IPS-18a (cell line): ENCODE data around the gene SCN3B.

Source experiments
- H3K27ac ChIP-seq: one replicate; pipeline ENCODE4 v1.5.1; 2013; ENCODE audit warnings: low read length
- H3K27me3 ChIP-seq: one replicate; pipeline ENCODE4 v1.6.1; 2013; ENCODE audit warnings: mild to moderate bottlenecking, low read length; ENCODE audit not compliant: control insufficient read depth, insufficient read depth
- H3K36me3 ChIP-seq: one replicate; pipeline ENCODE4 v1.6.1; 2013; ENCODE audit warnings: low read depth, low read length; ENCODE audit not compliant: control insufficient read depth
- H3K4me1 ChIP-seq: one replicate; pipeline ENCODE4 v1.6.1; 2013; ENCODE audit warnings: low read depth, low read length; ENCODE audit not compliant: control insufficient read depth
- H3K4me3 ChIP-seq: one replicate; pipeline ENCODE4 v1.5.1; 2013; ENCODE audit warnings: low read length
- H3K9ac ChIP-seq: one replicate; pipeline ENCODE4 v1.6.1; 2013; ENCODE audit warnings: mild to moderate bottlenecking, low read length, moderate library complexity
- H3K9me3 ChIP-seq: one replicate; pipeline ENCODE4 v1.6.1; 2013; ENCODE audit warnings: low read depth, low read length; ENCODE audit not compliant: control insufficient read depth

Gene SCN3B

DNA sequence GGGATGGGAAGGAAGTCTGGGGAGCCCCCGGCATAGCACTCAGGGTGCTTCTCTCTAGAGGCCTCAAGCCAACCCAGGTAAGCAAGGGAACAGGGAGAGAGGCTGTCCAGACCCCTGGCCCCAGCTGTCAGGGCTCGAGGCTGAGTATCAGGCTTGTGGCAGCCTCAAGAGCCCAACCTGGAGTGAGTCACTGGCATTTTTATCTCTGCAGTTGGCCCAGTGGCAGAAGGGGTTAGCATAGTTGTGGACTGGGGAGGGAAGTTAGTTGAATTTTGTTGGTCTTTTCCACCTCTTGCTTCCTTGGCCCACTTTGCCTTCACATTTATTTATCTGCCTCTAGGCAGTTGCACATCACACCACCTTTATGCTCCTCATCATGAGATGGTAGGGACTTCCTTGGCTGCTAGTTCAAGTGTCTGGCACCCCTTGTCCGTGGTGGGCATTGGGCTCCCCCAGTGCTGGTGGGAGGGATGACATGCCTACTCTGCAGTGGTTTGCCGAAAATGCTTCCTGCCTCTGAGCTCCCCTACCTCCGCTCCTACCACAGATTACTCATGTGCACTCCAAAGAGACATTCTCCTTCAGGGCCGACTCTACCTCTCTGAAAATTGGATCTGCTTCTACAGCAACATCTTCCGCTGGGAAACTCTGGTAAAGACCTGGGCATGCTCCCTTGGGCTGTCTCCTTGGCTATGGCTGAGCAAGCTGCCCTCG is 60.1 kb downstream of the SCN3B start:
- H3K4me1 ChIP-seq: no peaks in the 10 kb centered on the region
- H3K27ac ChIP-seq: no peak overlapping the region
- H3K9ac ChIP-seq: no peak overlapping the region
- H3K9me3 ChIP-seq: no peaks in the 10 kb centered on the region
- no peaks in the 10 kb centered on the region for H3K36me3 ChIP-seq
- H3K27me3 ChIP-seq: no peaks in the 10 kb centered on the region
- no peak overlapping the region for H3K4me3 ChIP-seq

DNA sequence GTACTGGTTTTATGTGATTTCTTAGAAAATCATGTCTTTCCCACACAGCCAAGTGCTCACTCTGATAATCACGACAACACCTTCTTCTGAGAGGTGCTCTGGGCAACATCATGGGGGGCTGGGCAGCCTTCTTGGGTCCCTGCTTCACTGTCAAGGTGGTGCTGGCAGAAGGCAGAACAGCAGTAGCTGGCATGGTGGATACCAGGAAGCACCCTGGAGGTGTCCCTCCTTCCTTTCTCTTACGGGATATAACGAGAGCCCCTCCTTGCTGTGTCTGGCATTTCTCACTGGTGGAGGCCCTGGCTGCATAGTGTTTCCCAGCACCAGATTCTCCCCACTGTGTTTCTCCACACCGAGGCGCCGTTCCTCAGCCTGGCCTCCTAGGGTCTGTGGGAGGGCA is 60.9 kb downstream of the SCN3B start:
- H3K9me3 ChIP-seq: no peaks in the 10 kb centered on the region
- no peak overlapping the region for H3K4me3 ChIP-seq
- H3K9ac ChIP-seq: no peak overlapping the region
- H3K36me3 ChIP-seq: no peaks in the 10 kb centered on the region
- H3K27me3 ChIP-seq: no peaks in the 10 kb centered on the region
- no peaks in the 10 kb centered on the region for H3K4me1 ChIP-seq
- no peak overlapping the region for H3K27ac ChIP-seq

DNA sequence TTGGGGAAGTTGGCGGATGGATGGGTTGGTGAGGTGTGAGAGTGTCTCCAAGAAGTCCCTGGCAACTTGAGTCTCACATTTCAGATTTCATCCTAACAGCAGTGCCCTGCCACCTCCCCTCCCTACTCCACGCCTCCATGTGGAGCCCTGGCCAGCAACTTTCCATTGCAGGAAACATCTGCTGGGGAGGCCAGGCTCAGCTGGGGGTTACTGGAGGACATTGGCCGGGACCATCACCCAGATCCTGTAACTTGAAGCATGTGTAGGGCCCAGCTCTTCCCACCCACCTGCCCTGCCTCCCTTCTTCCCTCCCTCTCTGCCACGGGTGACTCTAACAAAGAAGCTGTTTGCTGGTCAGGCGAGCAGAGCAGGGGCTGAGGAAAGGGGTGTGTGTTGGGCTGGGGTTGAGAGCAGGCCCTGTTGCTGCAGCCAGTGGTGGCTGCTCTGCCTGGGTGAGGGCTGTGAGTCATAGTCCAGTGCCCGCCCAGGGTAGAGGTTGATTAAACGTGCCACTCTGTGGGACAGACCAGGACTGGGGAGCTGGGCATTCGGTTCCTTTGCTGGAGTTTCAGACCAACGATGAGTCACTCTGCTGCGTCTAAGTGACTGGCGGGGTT is 64.0 kb downstream of the SCN3B start:
- no peaks in the 10 kb centered on the region for H3K27me3 ChIP-seq
- H3K9me3 ChIP-seq: no peaks in the 10 kb centered on the region
- H3K36me3 ChIP-seq: no peaks in the 10 kb centered on the region
- no peak overlapping the region for H3K27ac ChIP-seq
- no peak overlapping the region for H3K4me3 ChIP-seq
- H3K4me1 ChIP-seq: no peaks in the 10 kb centered on the region
- no peak overlapping the region for H3K9ac ChIP-seq

GRCh38 chr11:123588864-123589262 is 65.6 kb downstream of the SCN3B start:
- no peaks in the 10 kb centered on the region for H3K36me3 ChIP-seq
- no peaks in the 10 kb centered on the region for H3K27me3 ChIP-seq
- H3K9me3 ChIP-seq: no peaks in the 10 kb centered on the region
- no peak overlapping the region for H3K4me3 ChIP-seq
- H3K27ac ChIP-seq: no peak overlapping the region
- H3K9ac ChIP-seq: no peak overlapping the region
- no peaks in the 10 kb centered on the region for H3K4me1 ChIP-seq

- H3K9me3 ChIP-seq: no peaks in the 10 kb centered on the region
- H3K4me3 ChIP-seq: no peak overlapping the region
- no peak overlapping the region for H3K9ac ChIP-seq
- no peaks in the 10 kb centered on the region for H3K27me3 ChIP-seq
- H3K27ac ChIP-seq: no peak overlapping the region
- no peaks in the 10 kb centered on the region for H3K36me3 ChIP-seq
- H3K4me1 ChIP-seq: no peaks in the 10 kb centered on the region
Observed at GRCh38 chr11:123588117-123588863, 66.1 kb downstream of the SCN3B start.

DNA sequence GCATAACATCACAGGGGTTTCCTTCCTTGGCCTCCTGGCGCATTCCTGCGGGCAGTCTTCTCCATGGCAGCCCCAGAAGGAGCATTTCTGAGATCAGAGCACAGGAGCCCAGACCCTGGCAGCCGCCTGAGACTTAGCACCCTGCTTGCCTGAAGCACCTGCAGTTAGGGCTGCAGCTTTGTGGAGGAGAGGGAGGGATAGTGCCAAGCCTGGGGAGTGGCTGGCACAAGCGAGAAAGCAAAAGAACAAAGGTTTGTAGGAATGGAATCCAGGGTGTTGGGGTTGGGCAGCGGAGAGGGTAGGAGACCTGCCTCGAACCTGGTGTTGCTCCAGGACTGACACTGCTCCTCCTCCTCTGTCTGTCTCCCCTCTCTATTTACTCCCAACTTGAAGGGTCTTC is 66.9 kb downstream of the SCN3B start:
- no peak overlapping the region for H3K4me3 ChIP-seq
- no peaks in the 10 kb centered on the region for H3K27me3 ChIP-seq
- H3K27ac ChIP-seq: no peak overlapping the region
- H3K9ac ChIP-seq: no peak overlapping the region
- H3K36me3 ChIP-seq: no peaks in the 10 kb centered on the region
- no peaks in the 10 kb centered on the region for H3K4me1 ChIP-seq
- H3K9me3 ChIP-seq: no peaks in the 10 kb centered on the region

GRCh38 chr11:123587044-123587443 is 67.4 kb downstream of the SCN3B start:
- Histone ChIP-seq H3K27me3 (no peaks in the 10 kb centered on the region), H3K4me1 (no peaks in the 10 kb centered on the region), H3K9me3 (no peaks in the 10 kb centered on the region), H3K4me3 (no peak overlapping the region), H3K27ac (no peak overlapping the region), H3K9ac (no peak overlapping the region), H3K36me3 (no peaks in the 10 kb centered on the region)

DNA sequence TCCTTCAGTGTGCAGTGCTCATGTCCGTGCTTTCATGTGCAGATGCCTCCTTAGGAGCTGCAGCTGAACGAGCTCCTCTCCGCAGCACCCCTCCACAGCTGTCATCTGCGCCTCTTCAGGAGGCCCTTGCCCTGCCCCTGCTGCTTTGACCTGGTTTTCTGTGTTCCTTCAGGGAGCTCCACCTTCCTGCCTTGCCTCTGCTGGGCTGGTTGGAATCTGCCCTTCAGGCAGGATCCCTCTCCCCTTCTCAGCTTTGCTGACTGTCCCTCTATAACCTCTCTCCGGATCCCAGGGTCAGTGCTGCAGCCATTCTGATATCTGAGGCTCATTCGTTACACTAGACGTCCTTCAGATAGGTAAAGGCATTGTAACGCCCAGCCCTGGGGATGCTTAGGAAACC is 67.9 kb downstream of the SCN3B start:
- Histone ChIP-seq H3K36me3 (no peaks in the 10 kb centered on the region), H3K27ac (no peak overlapping the region), H3K9me3 (no peaks in the 10 kb centered on the region), H3K9ac (no peak overlapping the region), H3K4me1 (no peaks in the 10 kb centered on the region), H3K4me3 (no peak overlapping the region), H3K27me3 (no peaks in the 10 kb centered on the region)

DNA sequence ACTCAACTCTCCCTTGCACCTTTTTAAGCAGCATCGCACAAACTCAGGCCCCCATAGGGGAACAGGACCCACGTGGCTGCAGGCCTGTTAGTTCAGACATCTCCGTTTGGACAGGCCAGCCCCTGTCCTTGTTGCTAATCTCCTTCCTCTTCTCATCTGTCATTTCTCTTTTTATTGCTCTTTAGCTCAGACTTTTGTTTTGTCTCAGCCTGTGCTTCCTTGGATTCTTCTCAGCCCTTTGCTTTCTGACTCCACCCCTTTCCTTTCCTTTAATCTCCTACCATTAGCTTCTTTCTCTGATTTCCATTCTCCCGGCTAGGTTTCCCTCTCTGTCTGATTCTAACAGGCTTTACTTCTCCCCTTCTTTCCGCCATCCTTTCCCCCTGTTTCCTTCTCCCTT is 68.7 kb downstream of the SCN3B start:
- H3K4me3 ChIP-seq: no peak overlapping the region
- H3K4me1 ChIP-seq: peaks cover 5% of the 10 kb centered on the region
- no peak overlapping the region for H3K27ac ChIP-seq
- H3K36me3 ChIP-seq: no peaks in the 10 kb centered on the region
- no peaks in the 10 kb centered on the region for H3K9me3 ChIP-seq
- no peaks in the 10 kb centered on the region for H3K27me3 ChIP-seq
- H3K9ac ChIP-seq: no peak overlapping the region

DNA sequence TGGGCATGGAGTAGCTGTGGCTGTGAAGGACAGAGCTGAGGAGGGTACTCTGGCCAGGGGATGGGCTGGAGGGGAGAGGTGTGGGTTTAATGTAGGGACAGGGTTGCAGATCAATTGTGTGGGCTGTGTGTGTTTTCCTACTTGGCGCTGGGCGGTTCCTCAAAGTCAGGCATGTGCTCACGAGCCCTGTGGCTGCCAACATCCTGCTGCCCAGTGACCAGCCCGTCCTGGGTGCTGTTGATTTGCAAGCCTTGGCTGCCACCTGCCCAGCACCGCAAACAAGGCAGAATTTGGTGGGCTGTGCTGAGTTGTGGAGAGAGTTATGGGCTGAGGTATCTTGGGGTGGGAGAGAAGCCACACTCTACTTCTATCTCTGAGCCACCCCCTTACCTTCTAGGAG is 69.2 kb downstream of the SCN3B start:
- Histone ChIP-seq H3K4me3 (no peak overlapping the region), H3K27ac (no peak overlapping the region), H3K4me1 (peaks cover 6% of the 10 kb centered on the region), H3K9ac (no peak overlapping the region), H3K36me3 (no peaks in the 10 kb centered on the region), H3K27me3 (no peaks in the 10 kb centered on the region), H3K9me3 (no peaks in the 10 kb centered on the region)

DNA sequence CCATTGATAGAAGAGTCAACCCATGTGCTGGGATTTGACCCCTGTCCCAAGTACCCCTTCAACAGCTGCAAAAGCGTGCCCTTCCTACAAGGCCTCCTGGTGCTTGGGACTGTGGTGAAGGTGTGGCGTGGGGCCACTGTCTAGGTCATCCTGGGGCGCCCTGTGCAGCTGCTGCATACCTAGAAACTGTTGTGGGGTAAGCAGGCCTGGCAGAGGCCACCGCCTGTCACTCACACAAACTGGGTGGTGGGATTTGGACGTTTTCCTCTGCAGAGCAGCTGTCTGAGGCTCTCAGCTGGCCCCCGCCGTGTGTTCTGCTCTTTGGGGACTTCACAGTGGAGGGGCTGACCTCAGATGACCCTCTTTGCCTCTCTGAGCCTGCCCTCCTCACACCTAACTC is 69.7 kb downstream of the SCN3B start:
- no peak overlapping the region for H3K27ac ChIP-seq
- no peaks in the 10 kb centered on the region for H3K27me3 ChIP-seq
- H3K4me1 ChIP-seq: peaks cover 6% of the 10 kb centered on the region
- no peaks in the 10 kb centered on the region for H3K36me3 ChIP-seq
- no peaks in the 10 kb centered on the region for H3K9me3 ChIP-seq
- H3K4me3 ChIP-seq: no peak overlapping the region
- no peak overlapping the region for H3K9ac ChIP-seq

- Histone ChIP-seq H3K27ac (no peak overlapping the region), H3K27me3 (no peaks in the 10 kb centered on the region), H3K9me3 (no peaks in the 10 kb centered on the region), H3K4me3 (no peak overlapping the region), H3K36me3 (no peaks in the 10 kb centered on the region), H3K4me1 (peaks cover 6% of the 10 kb centered on the region), H3K9ac (no peak overlapping the region)
Observed at GRCh38 chr11:123584186-123584585, 70.2 kb downstream of the SCN3B start.
